GM06990 (cell line): Measurements from ENCODE around the gene DTNB.

Source experiments
- DNase-seq: peaks from one replicate; pipeline ENCODE4 v3.0.0-alpha.2; 2011; ENCODE audit not compliant: insufficient read length; ENCODE audit errors: extremely low read depth
- H3K27me3 ChIP-seq: replicated peaks from 2 replicates; pipeline ENCODE4 v1.6.0; 2011; ENCODE audit warnings: low read length; ENCODE audit not compliant: control insufficient read depth, insufficient read depth
- H3K36me3 ChIP-seq: 2 replicates; pipeline ENCODE4 v1.5.1; 2011; ENCODE audit warnings: low read length; ENCODE audit not compliant: control insufficient read depth, insufficient read depth
- H3K4me3 ChIP-seq: replicated peaks from 2 replicates; pipeline ENCODE4 v1.5.1; 2011; ENCODE audit warnings: low read depth, mild to moderate bottlenecking, control low read depth, low read length
- CTCF ChIP-seq: IDR thresholded peaks from 2 replicates; pipeline ENCODE4 v1.5.1; 2011; ENCODE audit warnings: low read length, control low read depth, mild to moderate bottlenecking, inconsistent platforms; ENCODE audit not compliant: insufficient read depth, poor library complexity, severe bottlenecking

DTNB gene

DNA sequence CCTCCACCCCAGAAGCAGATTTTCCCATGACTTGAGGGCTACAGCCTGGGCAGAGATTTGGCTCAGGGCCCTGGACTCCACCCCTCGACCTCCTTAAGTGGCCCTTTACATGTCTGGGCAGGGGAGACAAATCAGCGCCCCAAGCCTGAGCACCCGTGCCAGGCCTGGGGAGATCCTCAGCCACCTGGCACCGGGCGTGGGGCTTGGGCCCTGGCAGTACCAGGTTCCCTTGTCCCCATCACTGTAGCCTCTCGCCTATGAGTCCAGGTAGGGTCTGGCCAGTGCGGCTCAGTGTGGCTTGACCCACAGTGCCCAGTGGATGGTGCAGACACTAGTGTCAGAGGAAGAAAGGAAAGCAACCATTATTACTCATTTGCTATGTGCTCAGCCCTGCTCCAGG lies 309.6 kb downstream of the DTNB start:
- Histone ChIP-seq H3K27me3 (no peaks in the 10 kb centered on the region), H3K36me3 (no peaks in the 10 kb centered on the region), H3K4me3 (peak overlapping the region; percentile 60)
- no peak for TF ChIP-seq CTCF
- DNase-seq = no peak

DNA sequence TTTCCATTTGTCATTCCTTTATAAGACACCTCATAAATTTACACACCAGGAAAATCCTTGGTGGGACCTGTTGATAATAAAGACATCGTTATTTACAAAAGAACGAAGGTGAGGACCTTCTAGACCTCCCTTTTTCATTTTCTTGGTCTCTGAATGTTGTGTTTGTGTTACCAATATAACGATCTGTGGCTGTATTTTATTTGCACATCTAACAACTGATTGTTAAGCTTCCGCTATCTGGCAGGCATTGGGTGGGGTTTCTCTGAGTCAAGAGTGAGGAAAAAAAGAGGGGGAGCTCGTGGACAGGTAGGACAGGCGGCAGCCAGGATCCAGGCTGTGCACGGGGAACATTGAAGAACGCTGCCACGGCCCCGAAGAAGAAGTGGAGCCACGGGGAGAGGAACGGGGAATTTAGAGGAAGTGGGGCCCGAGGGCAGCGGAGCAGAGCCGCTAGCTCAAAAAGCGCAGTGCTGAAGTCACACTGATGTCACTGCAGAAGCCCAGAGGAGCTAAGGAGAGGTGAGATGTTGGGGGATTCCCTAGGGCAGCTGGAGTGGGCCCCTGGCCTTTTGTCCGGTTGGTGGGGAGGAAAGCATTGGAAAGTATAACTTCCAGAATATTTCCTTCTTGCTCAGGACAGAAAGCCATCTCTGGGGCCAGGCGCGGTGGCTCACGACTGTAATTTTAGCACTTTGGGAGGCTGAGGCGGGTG lies 310.8 kb downstream of the DTNB start:
- Histone ChIP-seq H3K36me3 (no peaks in the 10 kb centered on the region), H3K4me3 (peak overlapping the region; percentile 60), H3K27me3 (no peaks in the 10 kb centered on the region)
- no peak for TF ChIP-seq CTCF
- peak; percentile 87 for DNase-seq

- H3K4me3 ChIP-seq = peak overlapping the region; percentile 60
- no peaks in the 10 kb centered on the region for H3K27me3 ChIP-seq
- peak; percentile 97 for TF ChIP-seq CTCF
- DNase-seq = peak; percentile 92
- H3K36me3 ChIP-seq = no peaks in the 10 kb centered on the region
These were observed 311.3 kb downstream of the DTNB start for GRCh38 chr2:25362049-25362433.

DNA sequence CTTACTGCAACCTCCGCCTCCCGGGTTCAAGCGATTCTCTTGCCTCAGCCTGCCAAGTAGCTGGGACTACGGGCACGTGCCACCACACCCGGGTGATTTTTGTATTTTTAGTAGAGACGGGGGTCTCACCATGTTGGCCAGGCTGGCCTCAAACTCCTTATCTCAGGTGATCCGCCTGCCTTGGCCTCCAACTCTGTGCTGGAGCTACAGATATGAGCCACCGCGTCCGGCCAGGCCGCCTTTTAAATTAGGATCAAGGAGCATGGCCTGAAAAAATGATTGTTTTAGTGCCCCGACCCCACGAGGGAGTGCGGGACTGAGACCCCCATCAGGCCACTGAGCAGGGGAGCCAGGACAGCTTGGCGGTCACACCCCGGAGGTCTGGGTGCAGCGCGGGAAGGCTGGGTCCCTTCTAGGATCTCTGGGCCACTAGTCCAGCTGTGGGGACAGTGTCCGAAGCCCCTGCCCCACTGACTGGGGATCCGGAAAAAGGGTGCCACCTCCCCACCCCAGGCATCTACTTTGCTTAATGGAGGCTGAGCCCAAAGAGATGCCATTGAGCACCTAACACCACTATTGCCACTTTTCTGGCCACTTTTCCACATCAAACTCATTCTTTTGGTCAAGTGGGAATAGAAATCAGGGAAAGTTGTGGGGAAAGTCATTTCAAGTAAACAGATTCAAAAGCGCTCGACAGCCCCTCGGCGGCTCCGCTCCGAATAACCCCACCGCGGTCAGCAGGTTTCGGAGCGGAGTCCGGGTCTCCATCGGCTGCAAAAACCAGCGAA lies 311.9 kb downstream of the DTNB start:
- no peak for DNase-seq
- TF ChIP-seq CTCF = no peak
- Histone ChIP-seq H3K4me3 (no peak overlapping the region), H3K36me3 (no peaks in the 10 kb centered on the region), H3K27me3 (no peaks in the 10 kb centered on the region)

DNA sequence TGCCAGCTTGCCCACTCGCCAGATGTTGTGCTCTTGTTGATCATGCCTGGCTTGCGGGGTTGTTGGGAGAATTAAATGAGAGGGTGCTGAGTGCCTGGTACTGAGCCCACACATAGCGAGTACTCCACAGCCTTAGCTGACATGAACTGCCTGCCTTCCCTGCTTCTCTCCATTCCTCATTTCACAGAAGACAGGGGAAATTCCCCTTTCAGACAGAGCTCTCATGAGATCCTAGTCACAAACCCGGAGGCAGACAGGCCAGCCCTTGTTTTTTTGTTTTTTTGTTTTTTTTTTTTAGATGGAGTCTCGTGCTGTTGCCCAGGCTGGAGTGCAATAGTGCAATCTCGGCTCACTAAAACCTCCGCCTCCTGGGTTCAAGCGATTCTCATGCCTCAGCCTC lies 314.5 kb downstream of the DTNB start:
- Histone ChIP-seq H3K27me3 (peaks cover 2% of the 10 kb centered on the region; the same call in 1 of the 2 replicates), H3K4me3 (no peak overlapping the region), H3K36me3 (no peaks in the 10 kb centered on the region)
- no peak for DNase-seq
- TF ChIP-seq CTCF = no peak
